Bronchial epithelial cell (primary cell): Measurements from ENCODE around the gene AKR1B15. TPM values are rescaled to one million over a fixed set of nuclear protein-coding genes. Genes with fewer than 3 reads are reported as not detected.
"Not testable (repeated sequence)": the region's sequence is repeated elsewhere in the genome, so short reads cannot be mapped to it uniquely, and the experiment has no call there.

Experiments
- DNase-seq: peaks from one replicate; pipeline ENCODE4 v3.0.0-alpha.2; 2010; ENCODE audit warnings: low read depth
- FAIRE-seq: peaks from 2 replicates; lab custom pipeline; 2011; peaks lifted over from hg19 to GRCh38; lab: Jason Lieb, UNC
- H3K27me3 ChIP-seq: 2 replicates; pipeline ENCODE4 v1.5.1; 2011; ENCODE audit warnings: low read length; ENCODE audit not compliant: control insufficient read depth, insufficient read depth
- H3K36me3 ChIP-seq: 2 replicates; pipeline ENCODE4 v1.5.1; 2011; ENCODE audit warnings: low read length; ENCODE audit not compliant: control insufficient read depth, insufficient read depth
- H3K4me3 ChIP-seq: 2 replicates; pipeline ENCODE4 v1.5.1; 2011; ENCODE audit warnings: mild to moderate bottlenecking, low read depth, low read length, control low read depth
- CTCF ChIP-seq: IDR thresholded peaks from 2 replicates; pipeline ENCODE4 v1.5.1; 2011; ENCODE audit warnings: mild to moderate bottlenecking, moderate library complexity, low read length, control low read depth, inconsistent platforms; ENCODE audit not compliant: insufficient read depth, severe bottlenecking
- total RNA-seq: library from RNA; depleted of rRNA; stranded (reverse); fragments of >200 nt; gene quantifications from 2 replicates; pipeline ENCODE4 v1.2.1, GENCODE V29; 2014

AKR1B15 gene
- total RNA-seq, 1 donor from 2014 or later: under 0.01 TPM

- DNase-seq: peak; percentile 83
- TF ChIP-seq CTCF: peak; percentile 61
- H3K36me3 ChIP-seq: no peaks in the 10 kb centered on the region
- H3K4me3 ChIP-seq: no peak overlapping the region
- FAIRE-seq: no peak
- H3K27me3 ChIP-seq: no peaks in the 10 kb centered on the region
These were observed 34.2 kb upstream of the AKR1B15 start for GRCh38 chr7:134514663-134515062.

DNA sequence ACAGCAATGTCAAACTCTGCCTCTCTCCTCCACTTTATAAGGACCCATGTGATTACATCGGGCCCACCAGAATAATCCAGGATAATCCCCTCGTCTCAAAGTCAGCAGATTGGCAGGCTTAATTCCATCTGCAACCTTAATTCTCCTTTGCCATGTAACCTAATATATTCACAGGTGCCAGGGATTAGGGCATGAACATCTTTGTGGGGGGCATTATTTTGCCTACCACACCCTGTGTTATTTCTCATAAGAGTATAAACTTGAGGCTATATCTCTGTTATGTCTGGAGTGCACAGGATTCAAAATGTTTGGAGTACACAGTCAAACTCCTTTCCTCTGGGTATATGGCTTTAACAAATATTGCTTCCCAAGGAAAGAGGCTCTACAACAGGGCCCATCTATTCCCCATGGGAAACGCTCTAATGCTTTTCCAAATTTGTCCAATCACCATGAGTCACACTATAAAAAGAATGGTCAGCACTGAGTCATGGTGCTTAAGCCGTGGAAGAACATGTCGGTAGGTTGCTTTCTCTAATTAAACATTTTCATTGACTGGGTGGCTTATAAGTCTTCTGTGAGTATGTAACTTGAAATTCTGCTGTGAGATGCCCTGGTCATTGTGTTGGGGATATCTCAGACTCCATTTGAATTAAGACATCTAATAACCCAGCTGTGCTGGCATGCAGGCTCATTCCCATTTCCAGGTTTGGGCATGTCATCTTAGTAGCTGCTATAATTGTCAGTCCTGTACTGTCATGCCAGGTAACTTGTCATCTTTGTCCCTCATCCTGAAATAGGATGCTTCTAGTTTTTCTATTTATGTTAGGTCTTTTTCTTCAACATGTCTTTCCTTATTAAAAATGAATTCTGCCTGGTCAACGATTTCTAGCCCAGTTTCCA, 33.1 kb upstream of the AKR1B15 start:
- no peak overlapping the region for H3K4me3 ChIP-seq
- no peak for TF ChIP-seq CTCF
- FAIRE-seq (no peak), DNase-seq (peak; percentile 96)
- no peaks in the 10 kb centered on the region for H3K27me3 ChIP-seq
- H3K36me3 ChIP-seq: no peaks in the 10 kb centered on the region

DNA sequence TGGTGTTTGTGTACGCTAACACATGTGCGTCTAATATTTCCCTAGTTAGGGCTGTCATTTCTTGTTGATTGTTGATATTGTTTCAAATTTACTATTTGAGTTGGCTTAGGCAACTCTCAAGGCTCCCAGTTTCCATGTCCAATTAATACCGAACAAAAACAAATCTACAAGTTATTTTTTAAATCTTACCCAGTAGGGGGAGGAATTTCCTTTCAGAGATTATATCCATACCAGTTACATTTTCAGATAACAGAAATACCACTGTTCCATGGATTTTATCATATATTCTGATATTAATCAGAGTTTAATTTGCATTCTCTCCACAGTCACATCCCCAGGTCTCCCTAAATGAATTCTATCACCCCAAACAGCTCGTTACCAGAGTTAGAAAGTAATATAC, 28.8 kb upstream of the AKR1B15 start:
- H3K27me3 ChIP-seq: no peaks in the 10 kb centered on the region
- H3K4me3 ChIP-seq: peak overlapping the region; percentile 25
- H3K36me3 ChIP-seq: no peaks in the 10 kb centered on the region
- TF ChIP-seq CTCF: no peak
- no peak for FAIRE-seq
- peak; percentile 47 for DNase-seq

DNA sequence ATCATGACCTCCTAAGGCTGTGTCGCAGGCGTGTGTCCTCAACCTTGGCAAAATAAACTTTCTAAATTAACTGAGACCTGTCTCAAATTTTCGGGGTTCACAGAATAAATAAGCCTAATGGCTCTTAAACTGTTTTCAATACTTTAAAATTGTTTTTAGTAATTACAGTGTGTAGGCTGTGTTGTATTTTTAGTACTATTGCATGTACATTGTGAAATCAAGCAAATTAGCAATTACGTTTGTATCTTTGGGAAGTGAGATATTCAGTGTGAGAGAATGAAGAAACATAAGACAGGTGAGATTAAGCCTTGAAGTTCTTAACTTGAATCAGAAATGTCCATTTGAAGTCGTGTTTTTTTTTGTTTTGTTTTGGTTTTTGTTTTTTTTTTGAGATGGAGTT, 26.3 kb upstream of the AKR1B15 start:
- no peaks in the 10 kb centered on the region for H3K36me3 ChIP-seq
- FAIRE-seq: no peak
- no peak for DNase-seq

GRCh38 chr7:134525449-134525848, 23.5 kb upstream of the AKR1B15 start:
- not testable (repeated sequence) for H3K36me3 ChIP-seq, H3K4me3 ChIP-seq, H3K27me3 ChIP-seq, FAIRE-seq, DNase-seq

More for the DNA sequence above, 26.3 kb upstream of the AKR1B15 start:
- Histone ChIP-seq H3K4me3 (no peak overlapping the region), H3K27me3 (no peaks in the 10 kb centered on the region)
- no peak for TF ChIP-seq CTCF

DNA sequence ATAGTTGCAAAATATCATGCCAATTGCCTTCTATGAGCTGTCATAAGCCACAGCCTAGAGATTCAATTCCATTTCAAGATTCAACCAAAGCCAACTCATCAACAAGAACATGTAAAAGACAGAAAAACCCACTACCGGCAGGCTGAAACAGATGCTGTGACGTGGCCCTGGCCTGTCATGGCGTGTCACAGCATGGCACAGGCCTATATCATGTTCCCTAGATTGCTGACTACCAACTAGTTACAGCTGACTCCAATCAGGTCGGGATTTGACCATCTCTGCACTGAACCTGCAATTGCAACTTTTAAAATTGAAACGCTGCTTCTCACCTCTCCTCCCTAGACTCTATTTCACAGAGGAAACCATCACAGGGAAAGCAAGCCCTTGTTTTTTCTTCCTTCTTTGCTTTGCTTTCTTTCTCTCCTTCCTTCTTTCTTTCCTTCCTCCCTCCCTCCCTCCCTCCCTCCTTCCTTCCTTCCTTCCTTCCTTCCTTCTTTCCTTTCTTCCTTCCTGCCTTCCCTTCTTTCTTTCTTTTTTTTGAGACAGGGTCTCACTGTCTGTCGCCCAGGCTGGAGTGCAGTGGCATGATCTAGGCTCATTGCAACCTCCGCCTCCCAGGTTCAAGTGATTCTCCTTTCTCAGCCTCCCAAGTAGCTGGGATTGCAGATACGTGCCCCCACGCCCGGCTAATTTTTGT, 22.2 kb upstream of the AKR1B15 start:
- not testable (repeated sequence) for H3K27me3 ChIP-seq, H3K36me3 ChIP-seq, H3K4me3 ChIP-seq
- peak; percentile 98 for FAIRE-seq
- peak; percentile 95 for DNase-seq
